ENCODE data around the gene SSH2.

DNA sequence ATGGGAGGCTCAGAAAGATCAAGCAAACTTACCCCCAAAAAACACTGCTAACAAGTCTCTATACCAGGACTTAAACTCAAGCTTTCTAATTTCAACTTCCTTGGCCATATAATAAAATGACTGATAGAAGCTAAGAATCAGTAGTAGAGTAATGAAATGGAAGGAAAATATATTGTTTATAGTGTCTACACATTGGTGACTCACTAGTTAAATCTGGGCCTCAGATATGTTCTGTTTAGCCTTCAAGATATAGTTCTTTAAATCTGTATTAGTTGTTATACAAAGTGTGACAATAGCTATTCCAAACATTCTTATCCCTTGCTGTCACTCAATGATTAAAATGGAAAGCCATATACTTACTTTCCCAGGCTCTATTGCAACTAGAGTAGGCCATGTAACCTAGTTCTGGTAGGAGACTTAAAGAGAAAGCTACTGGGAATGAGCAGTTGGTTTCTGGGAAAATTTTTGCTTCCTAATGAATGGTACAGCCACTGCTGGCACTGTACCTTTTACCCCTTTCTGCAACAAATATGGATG is 18.3 kb downstream of the SSH2 start:
- no peak for TF ChIP-seq CTCF (IDR thresholded peaks at IDR 0.05)
- TF ChIP-seq POLR2AphosphoS5 (IDR thresholded peaks at IDR 0.05), result no peak
- no peak for TF ChIP-seq EP300 (IDR thresholded peaks at IDR 0.05)
